Keratinocyte (primary cell): ENCODE measurements around the gene TGOLN2.

Experiments
- EZH2 ChIP-seq: IDR thresholded peaks from one replicate; pipeline ENCODE4 v1.6.1; 2012; ENCODE audit warnings: inconsistent platforms, mild to moderate bottlenecking, low read length, moderate library complexity
- TF ChIP-seq, protein P1 (sequence below), 3 experiments: IDR thresholded peaks in 1 of 3; conservative IDR thresholded peaks in 1 of 3; optimal IDR thresholded peaks in 1 of 3; 2 replicates in 2 of 3; 3 replicates in 1 of 3; pipeline versions ENCODE3 to v1.5.1; 2011; ENCODE audit warnings: low read length in 3 of 3, mild to moderate bottlenecking in 3 of 3, moderate library complexity in 2 of 3, control low read depth in 1 of 3, inconsistent platforms in 1 of 3; ENCODE audit not compliant: insufficient read depth in 2 of 3; ENCODE audit errors: extremely low read depth in 1 of 3

DNA sequence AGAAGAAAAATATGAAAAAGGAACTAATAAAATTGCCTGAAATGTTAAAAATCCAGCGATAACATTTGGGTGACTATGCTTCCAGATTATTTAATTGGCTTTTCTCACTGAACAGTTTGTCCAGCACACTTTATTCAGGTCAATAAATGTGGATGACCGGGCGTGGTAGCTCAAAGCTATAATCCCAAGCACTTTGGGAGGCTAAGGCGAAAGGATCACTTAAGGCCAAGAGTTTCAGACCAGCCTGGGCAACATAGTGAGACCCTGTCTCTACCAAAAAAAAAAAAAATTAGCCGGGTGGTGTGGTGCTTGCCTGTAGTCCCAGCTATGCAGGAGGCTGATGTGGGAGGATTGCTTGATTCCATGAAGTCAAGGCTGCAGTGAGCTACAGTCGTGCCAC lies 55.4 kb downstream of the TGOLN2 start:
- TF ChIP-seq, protein P1, sequence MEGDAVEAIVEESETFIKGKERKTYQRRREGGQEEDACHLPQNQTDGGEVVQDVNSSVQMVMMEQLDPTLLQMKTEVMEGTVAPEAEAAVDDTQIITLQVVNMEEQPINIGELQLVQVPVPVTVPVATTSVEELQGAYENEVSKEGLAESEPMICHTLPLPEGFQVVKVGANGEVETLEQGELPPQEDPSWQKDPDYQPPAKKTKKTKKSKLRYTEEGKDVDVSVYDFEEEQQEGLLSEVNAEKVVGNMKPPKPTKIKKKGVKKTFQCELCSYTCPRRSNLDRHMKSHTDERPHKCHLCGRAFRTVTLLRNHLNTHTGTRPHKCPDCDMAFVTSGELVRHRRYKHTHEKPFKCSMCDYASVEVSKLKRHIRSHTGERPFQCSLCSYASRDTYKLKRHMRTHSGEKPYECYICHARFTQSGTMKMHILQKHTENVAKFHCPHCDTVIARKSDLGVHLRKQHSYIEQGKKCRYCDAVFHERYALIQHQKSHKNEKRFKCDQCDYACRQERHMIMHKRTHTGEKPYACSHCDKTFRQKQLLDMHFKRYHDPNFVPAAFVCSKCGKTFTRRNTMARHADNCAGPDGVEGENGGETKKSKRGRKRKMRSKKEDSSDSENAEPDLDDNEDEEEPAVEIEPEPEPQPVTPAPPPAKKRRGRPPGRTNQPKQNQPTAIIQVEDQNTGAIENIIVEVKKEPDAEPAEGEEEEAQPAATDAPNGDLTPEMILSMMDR (optimal IDR thresholded peaks at IDR 0.05 in 1 of 3, IDR thresholded peaks at IDR 0.05 in 1 of 3, conservative IDR thresholded peaks at IDR 0.05 in 1 of 3; ENCODE audit: extremely low read depth in 1 of 3, insufficient read depth in 2 of 3, low read length in 3 of 3), result no peak
- TF ChIP-seq EZH2, result no peak
